IMR-90 (cell line): ENCODE measurements around the gene PHLDB1. TPM values are rescaled to one million over a fixed set of nuclear protein-coding genes. Genes with fewer than 3 reads are reported as not detected.

ENCODE experiments used
- ATAC-seq: fragments of 200-7000 bp; cut with Tn5 transposase; 2 replicates; pipeline ENCODE4 v1.9.1; 2020; ENCODE audit warnings: low read depth, mild to moderate bottlenecking, moderate library complexity
- BruUV-seq: library from RNA; stranded (reverse); fragments of 400-500 nt; replicated peaks from 2 replicates; lab custom pipeline; 2021; lab: Mats Ljungman, UMichigan
- CTCF ChIA-PET: fragments of 300-600 bp; formaldehyde crosslinking; extraction: SDS; loops from one replicate; lab custom pipeline; 2021; ENCODE audit warnings: antibody characterized with exemption; lab: Yijun Ruan, JAX
- POLR2A ChIA-PET: fragments of 300-600 bp; sonication (Branson Sonifier 250); formaldehyde crosslinking; loops from one replicate; lab custom pipeline; 2022; ENCODE audit warnings: antibody characterized with exemption; ENCODE audit not compliant: unreplicated experiment; lab: Charles Lee
- DNase-seq: peaks from one replicate; pipeline ENCODE4 v3.0.0; 2013
- H2AFZ ChIP-seq: replicated peaks from 2 replicates; pipeline ENCODE3; 2013; ENCODE audit warnings: low read length, mild to moderate bottlenecking; ENCODE audit not compliant: poor library complexity
- H2AK5ac ChIP-seq: 2 replicates; pipeline ENCODE4 v1.6.1; 2013; ENCODE audit warnings: low read depth, low read length, inconsistent platforms
- H2AK9ac ChIP-seq: replicated peaks from 2 replicates; pipeline ENCODE3; 2013; ENCODE audit warnings: mild to moderate bottlenecking, low read depth, low read length, moderate library complexity; ENCODE audit not compliant: poor library complexity
- H2BK120ac ChIP-seq: 2 replicates; pipeline ENCODE4 v1.6.1; 2013; ENCODE audit warnings: low read depth, low read length, inconsistent platforms
- H2BK15ac ChIP-seq: 3 replicates; pipeline ENCODE4 v1.6.1; 2013; ENCODE audit warnings: low read depth, low read length, inconsistent platforms
- H2BK20ac ChIP-seq: 2 replicates; pipeline ENCODE4 v1.6.1; 2013; ENCODE audit warnings: low read depth, mild to moderate bottlenecking, inconsistent platforms, low read length, moderate library complexity
- H2BK5ac ChIP-seq: 2 replicates; pipeline ENCODE4 v1.6.1; 2013; ENCODE audit warnings: mild to moderate bottlenecking, low read depth, low read length, inconsistent platforms; ENCODE audit not compliant: poor library complexity, severe bottlenecking
- H3K14ac ChIP-seq: replicated peaks from 2 replicates; pipeline ENCODE4 v1.6.1; 2013; ENCODE audit warnings: low read depth, low read length, inconsistent platforms
- H3K18ac ChIP-seq: 2 replicates; pipeline ENCODE4 v1.6.1; 2013; ENCODE audit warnings: low read depth, low read length, control low read depth
- H3K23ac ChIP-seq: 2 replicates; pipeline ENCODE4 v1.6.1; 2013; ENCODE audit warnings: low read depth, low read length, inconsistent platforms
- H3K27ac ChIP-seq: 2 replicates; pipeline ENCODE4 v1.5.1; 2013; ENCODE audit warnings: mild to moderate bottlenecking, control low read depth, low read length; ENCODE audit not compliant: insufficient read depth
- H3K27me3 ChIP-seq: 2 replicates; pipeline ENCODE4 v1.6.1; 2013; ENCODE audit warnings: low read length; ENCODE audit not compliant: control insufficient read depth, insufficient read depth
- H3K36me3 ChIP-seq: 2 replicates; pipeline ENCODE4 v1.6.1; 2013; ENCODE audit warnings: low read length, mixed read lengths; ENCODE audit not compliant: control insufficient read depth, insufficient read depth
- H3K4ac ChIP-seq: 2 replicates; pipeline ENCODE4 v1.6.1; 2013; ENCODE audit warnings: low read depth, low read length, inconsistent platforms
- H3K4me1 ChIP-seq: 2 replicates; pipeline ENCODE4 v1.6.1; 2013; ENCODE audit warnings: low read length, mixed read lengths; ENCODE audit not compliant: control insufficient read depth, insufficient read depth
- H3K4me2 ChIP-seq: 2 replicates; pipeline ENCODE4 v1.6.1; 2013; ENCODE audit warnings: low read depth, mild to moderate bottlenecking, control low read depth, low read length, moderate library complexity
- H3K4me3 ChIP-seq: 2 replicates; pipeline ENCODE4 v1.5.1; 2013; ENCODE audit warnings: low read depth, mild to moderate bottlenecking, control low read depth, low read length, moderate library complexity; ENCODE audit not compliant: insufficient read depth
- H3K56ac ChIP-seq: 2 replicates; pipeline ENCODE4 v1.6.1; 2013; ENCODE audit warnings: low read length, inconsistent platforms; ENCODE audit not compliant: insufficient read depth; ENCODE audit errors: extremely low read depth
- H3K79me1 ChIP-seq, 2 experiments: 2 replicates each; pipeline ENCODE4 v1.6.1; 2013; ENCODE audit warnings: low read length in 2 of 2, inconsistent platforms in 1 of 2, low read depth in 1 of 2
- H3K9ac ChIP-seq: 2 replicates; pipeline ENCODE4 v1.6.1; 2013; ENCODE audit warnings: low read depth, low read length, control low read depth
- H3K9me1 ChIP-seq: 2 replicates; pipeline ENCODE4 v1.6.1; 2013; ENCODE audit warnings: low read length, inconsistent platforms; ENCODE audit not compliant: insufficient read depth
- H3K9me3 ChIP-seq: 2 replicates; pipeline ENCODE4 v1.6.1; 2013; ENCODE audit warnings: low read length; ENCODE audit not compliant: control insufficient read depth, insufficient read depth
- H4K20me1 ChIP-seq: 2 replicates; pipeline ENCODE4 v1.6.1; 2013; ENCODE audit warnings: low read length, inconsistent platforms; ENCODE audit not compliant: insufficient read depth
- H4K5ac ChIP-seq: 2 replicates; pipeline ENCODE4 v1.6.1; 2013; ENCODE audit warnings: mild to moderate bottlenecking, low read depth, low read length, control low read depth
- H4K8ac ChIP-seq, 2 experiments: 2 replicates each; pipeline ENCODE4 v1.6.1; 2013; ENCODE audit warnings: low read depth in 2 of 2, low read length in 2 of 2, control low read depth in 1 of 2, inconsistent platforms in 1 of 2
- H4K91ac ChIP-seq: 2 replicates; pipeline ENCODE4 v1.6.1; 2013; ENCODE audit warnings: low read depth, low read length, inconsistent platforms; ENCODE audit not compliant: insufficient read depth
- BHLHE40 ChIP-seq: fragments of 150-350 bp; IDR thresholded peaks from 2 replicates; pipeline ENCODE4 v1.6.1; 2016; ENCODE audit warnings: mild to moderate bottlenecking, low read depth, low read length
- ELK1 ChIP-seq: fragments of 150-350 bp; IDR thresholded peaks from 2 replicates; pipeline ENCODE4 v1.6.1; 2016; ENCODE audit warnings: low read depth, mild to moderate bottlenecking, low read length, moderate library complexity, borderline replicate concordance
- MAFK ChIP-seq: IDR thresholded peaks from 2 replicates; pipeline ENCODE4 v1.6.1; 2012; ENCODE audit warnings: low read depth, low read length, improper control_type of control experiment
- MAZ ChIP-seq: IDR thresholded peaks from 2 replicates; pipeline ENCODE4 v1.6.1; 2012; ENCODE audit warnings: low read depth, mild to moderate bottlenecking, low read length, improper control_type of control experiment, moderate library complexity, borderline replicate concordance
- MXI1 ChIP-seq: IDR thresholded peaks from 2 replicates; pipeline ENCODE4 v1.6.1; 2012; ENCODE audit warnings: low read depth, mild to moderate bottlenecking, low read length, moderate library complexity, borderline replicate concordance
- NFE2L2 ChIP-seq: fragments of 150-350 bp; IDR thresholded peaks from 2 replicates; pipeline ENCODE4 v1.6.1; 2016; ENCODE audit warnings: low read depth, mild to moderate bottlenecking, low read length
- POLR2A ChIP-seq: IDR thresholded peaks from 2 replicates; pipeline ENCODE4 v1.6.1; 2012; ENCODE audit warnings: mild to moderate bottlenecking, low read depth, low read length
- RAD21 ChIP-seq: IDR thresholded peaks from 2 replicates; pipeline ENCODE4 v1.6.1; 2012; ENCODE audit warnings: low read length, improper control_type of control experiment
- RCOR1 ChIP-seq: IDR thresholded peaks from 2 replicates; pipeline ENCODE4 v1.6.1; 2012; ENCODE audit warnings: mild to moderate bottlenecking, low read length, improper control_type of control experiment; ENCODE audit not compliant: insufficient replicate concordance
- RFX5 ChIP-seq: IDR thresholded peaks from 2 replicates; pipeline ENCODE4 v1.8.0; 2012; ENCODE audit warnings: low read depth, mild to moderate bottlenecking, low read length, moderate library complexity
- SMC3 ChIP-seq: fragments of 150-350 bp; IDR thresholded peaks from 2 replicates; pipeline ENCODE4 v1.6.1; 2016; ENCODE audit warnings: low read depth, mild to moderate bottlenecking, antibody characterized with exemption, low read length, moderate library complexity
- USF2 ChIP-seq: fragments of 150-350 bp; IDR thresholded peaks from 2 replicates; pipeline ENCODE4 v1.6.1; 2017; ENCODE audit warnings: mild to moderate bottlenecking, antibody characterized with exemption, low read length, low read depth
- WGBS, 2 experiments: methylation state at CpG; one replicate each; pipeline versions ENCODE4 v1.1.5 to v1.1.7; 2013; ENCODE audit warnings: missing lambda C conversion rate in 2 of 2; ENCODE audit not compliant: insufficient read length in 1 of 2; ENCODE audit errors: extremely low coverage in 2 of 2; 5-methylcytosine and 5-hydroxymethylcytosine counted together
- dilution Hi-C: fragments of 300-500 bp; cut with HindIII; formaldehyde crosslinking; loops from one replicate; pipeline ENCODE4 v1.14.3; 2018; ENCODE audit warnings: low sequenced_read_pairs; ENCODE audit not compliant: unreplicated experiment
- in situ Hi-C: fragments of 300-500 bp; cut with MboI; formaldehyde crosslinking; loops from 3 replicates; pipeline ENCODE4 v1.14.3; 2019; ENCODE audit warnings: low sequenced_read_pairs, inconsistent platforms, mixed read lengths
- intact Hi-C: fragments of 100-400 bp; cut with micrococcal nuclease; formaldehyde crosslinking; loops from 2 replicates; pipeline ENCODE4 v1.10.0; 2022
- polyA plus RNA-seq, 3 experiments: library from polyadenylated mRNA; depleted of rRNA; stranded (reverse); fragments of >200 nt; gene quantifications; 2 replicates each; pipeline ENCODE4 v1.2.3, GENCODE V29; 2012; ENCODE audit warnings: low replicate concordance in 1 of 3
- total RNA-seq: library from RNA; depleted of rRNA; stranded (reverse); fragments of >200 nt; gene quantifications from 2 replicates; pipeline ENCODE4 v1.2.3, GENCODE V29; 2012

Gene PHLDB1
- total and polyA plus RNA-seq, 2 of the 4 experiments (the other 2 are of a cell fraction) = 40.0 to 90.4 TPM

DNA sequence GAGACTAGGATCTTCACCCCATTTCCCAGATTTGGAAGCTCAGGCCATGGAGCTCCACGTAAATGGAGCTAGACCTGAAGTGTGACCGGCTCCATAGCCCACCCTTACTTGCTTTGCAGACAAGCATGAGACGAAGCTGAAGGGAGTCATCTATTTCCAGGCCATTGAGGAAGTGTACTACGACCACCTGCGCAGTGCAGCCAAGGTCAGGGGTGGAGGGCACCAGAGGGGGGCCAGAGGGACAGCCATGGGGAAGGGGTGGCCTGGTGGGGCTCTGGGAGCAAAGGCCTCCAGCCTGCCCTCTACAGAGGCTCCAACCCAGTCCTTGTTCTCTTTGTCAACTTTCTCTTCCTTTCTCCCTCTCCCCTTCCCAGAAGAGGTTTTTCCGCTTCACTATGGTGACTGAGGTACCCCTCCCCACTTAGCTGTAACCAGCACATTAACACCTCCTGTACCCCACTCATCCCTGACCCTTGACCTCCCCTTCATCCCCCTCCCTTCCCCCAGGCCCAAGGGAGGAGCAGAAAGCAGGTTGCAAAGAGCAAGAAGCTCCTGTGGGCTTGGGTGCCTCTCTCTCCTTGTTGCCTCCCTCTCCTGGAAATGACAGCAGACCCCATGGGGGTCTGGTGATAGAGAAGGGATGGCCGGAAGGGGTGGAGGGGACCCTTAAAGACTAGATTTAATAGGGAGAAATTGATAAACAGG lies 48.2 kb downstream of the PHLDB1 start:
- no peaks in the 10 kb centered on the region for H3K27me3 ChIP-seq
- no peak overlapping the region for H2BK20ac ChIP-seq
- no peak overlapping the region for H2AK9ac ChIP-seq
- 75% methylated on average over 3 of the region's 7 CpGs; no CpG with 5 or more reads in 1 of the 2 experiments for WGBS, 2 experiments
- no peak overlapping the region for H2BK15ac ChIP-seq
- H3K4me3 ChIP-seq = no peak overlapping the region
- H3K56ac ChIP-seq = no peak overlapping the region
- no peak overlapping the region for H3K4ac ChIP-seq
- no peak overlapping the region for H3K14ac ChIP-seq
- H2AFZ ChIP-seq = no peak overlapping the region
- dilution Hi-C loops (no loop called here), intact Hi-C loops (loop anchor here (5.0 kb wide), 1 partner anchor 48 kb away; the partner anchor contains the start of gene PHLDB1), in situ Hi-C loops (no loop called here)
- H3K9me3 ChIP-seq = no peaks in the 10 kb centered on the region
- no peaks in the 10 kb centered on the region for H3K4me1 ChIP-seq
- peaks cover 10 to 31% of the 10 kb centered on the region in 2 experiments; a peak in 3 of 4 replicates for H3K79me1 ChIP-seq
- H4K8ac ChIP-seq = no peak overlapping the region
- H3K36me3 ChIP-seq = peaks cover 61% of the 10 kb centered on the region
- no peak overlapping the region for H3K18ac ChIP-seq
- no peak overlapping the region for H3K27ac ChIP-seq
- ChIA-PET CTCF (no interaction called here), POLR2A (no interaction called here)
- no peak overlapping the region for H3K9ac ChIP-seq
- H2BK5ac ChIP-seq = no peak overlapping the region
- H2BK120ac ChIP-seq = no peak overlapping the region
- H3K23ac ChIP-seq = no peak overlapping the region
- H4K5ac ChIP-seq = no peak overlapping the region
- TF ChIP-seq USF2 (no peak), ELK1 (no peak), SMC3 (no peak), BHLHE40 (no peak), MAZ (no peak), RAD21 (no peak), POLR2A (no peak), RCOR1 (no peak), NFE2L2 (no peak), MXI1 (no peak), MAFK (no peak), RFX5 (no peak)
- DNase-seq (no peak), ATAC-seq (no peak)
- no TSS peak for BruUV-seq
- H4K91ac ChIP-seq = no peak overlapping the region
- H3K4me2 ChIP-seq = no peak overlapping the region
- H2AK5ac ChIP-seq = no peak overlapping the region
- H3K9me1 ChIP-seq = peaks cover 3% of the 10 kb centered on the region; the same call in 1 of the 2 replicates
- H4K20me1 ChIP-seq = peaks cover 41% of the 10 kb centered on the region
